DOHH2 (cell line): ENCODE data around the gene TM6SF1.
A peak's percentile ranks its signal among the peaks of the same experiment; 100 is the strongest.

Experiments used
- H3F3A ChIP-seq: fragments of 200-600 bp; sonication (generic), shearing (Covaris generic); 2 replicates; pipeline ENCODE4 v1.6.0; 2016; ENCODE audit warnings: antibody characterized with exemption, mild to moderate bottlenecking; ENCODE audit not compliant: control insufficient read depth, insufficient read depth
- H3K27ac ChIP-seq: fragments of 200-600 bp; sonication (generic); 2 replicates; pipeline ENCODE4 v1.5.1; 2014; ENCODE audit warnings: low read depth, mild to moderate bottlenecking, low read length, moderate library complexity
- H3K27me3 ChIP-seq: fragments of 200-600 bp; sonication (generic); 2 replicates; pipeline ENCODE4 v1.6.1; 2014; ENCODE audit warnings: mild to moderate bottlenecking, low read length, mixed read lengths; ENCODE audit not compliant: control insufficient read depth
- H3K36me3 ChIP-seq: fragments of 200-600 bp; sonication (generic); 2 replicates; pipeline ENCODE4 v1.6.1; 2014; ENCODE audit warnings: mild to moderate bottlenecking, low read length, moderate library complexity, mixed read lengths; ENCODE audit not compliant: control insufficient read depth
- H3K4me1 ChIP-seq: fragments of 200-600 bp; sonication (generic); 2 replicates; pipeline ENCODE4 v1.6.1; 2014; ENCODE audit warnings: mild to moderate bottlenecking, low read length, mixed read lengths; ENCODE audit not compliant: control insufficient read depth
- H3K4me2 ChIP-seq: fragments of 200-600 bp; sonication (generic); 2 replicates; pipeline ENCODE4 v1.6.0; 2014; ENCODE audit warnings: mild to moderate bottlenecking, low read length, moderate library complexity
- H3K4me3 ChIP-seq: fragments of 200-600 bp; sonication (generic); 2 replicates; pipeline ENCODE4 v1.5.1; 2014; ENCODE audit warnings: mild to moderate bottlenecking, low read length, mixed read lengths
- H3K79me2 ChIP-seq: fragments of 200-600 bp; sonication (generic); 2 replicates; pipeline ENCODE4 v1.6.1; 2014; ENCODE audit warnings: mild to moderate bottlenecking, low read length, mixed read lengths; ENCODE audit not compliant: control insufficient read depth
- H3K9me2 ChIP-seq: fragments of 200-600 bp; sonication (generic); replicated peaks from 2 replicates; pipeline ENCODE4 v1.6.1; 2014; ENCODE audit warnings: mild to moderate bottlenecking, low read length, mixed read lengths; ENCODE audit not compliant: control insufficient read depth
- H3K9me3 ChIP-seq: fragments of 200-600 bp; sonication (generic); 2 replicates; pipeline ENCODE4 v1.6.1; 2014; ENCODE audit warnings: antibody characterized with exemption, low read length, mixed read lengths; ENCODE audit not compliant: control insufficient read depth, insufficient read depth
- H4K20me1 ChIP-seq: fragments of 200-600 bp; sonication (generic); 2 replicates; pipeline ENCODE4 v1.6.0; 2014; ENCODE audit warnings: low read depth, mild to moderate bottlenecking, antibody characterized with exemption, low read length, moderate library complexity; ENCODE audit not compliant: control insufficient read depth, insufficient read depth
- EZH2phosphoT487 ChIP-seq: fragments of 200-600 bp; sonication (generic); IDR thresholded peaks from 2 replicates; pipeline ENCODE4 v1.6.1; 2017; ENCODE audit warnings: borderline replicate concordance, mild to moderate bottlenecking, antibody characterized with exemption, low read length, moderate library complexity, mixed read lengths
- TF ChIP-seq, protein P1 (sequence below): fragments of 200-600 bp; sonication (generic); IDR thresholded peaks from one replicate; pipeline ENCODE4 v1.5.1; 2014; ENCODE audit warnings: antibody characterized with exemption, mild to moderate bottlenecking, low read depth, low read length; ENCODE audit not compliant: poor library complexity, severe bottlenecking

The TM6SF1 gene

DNA sequence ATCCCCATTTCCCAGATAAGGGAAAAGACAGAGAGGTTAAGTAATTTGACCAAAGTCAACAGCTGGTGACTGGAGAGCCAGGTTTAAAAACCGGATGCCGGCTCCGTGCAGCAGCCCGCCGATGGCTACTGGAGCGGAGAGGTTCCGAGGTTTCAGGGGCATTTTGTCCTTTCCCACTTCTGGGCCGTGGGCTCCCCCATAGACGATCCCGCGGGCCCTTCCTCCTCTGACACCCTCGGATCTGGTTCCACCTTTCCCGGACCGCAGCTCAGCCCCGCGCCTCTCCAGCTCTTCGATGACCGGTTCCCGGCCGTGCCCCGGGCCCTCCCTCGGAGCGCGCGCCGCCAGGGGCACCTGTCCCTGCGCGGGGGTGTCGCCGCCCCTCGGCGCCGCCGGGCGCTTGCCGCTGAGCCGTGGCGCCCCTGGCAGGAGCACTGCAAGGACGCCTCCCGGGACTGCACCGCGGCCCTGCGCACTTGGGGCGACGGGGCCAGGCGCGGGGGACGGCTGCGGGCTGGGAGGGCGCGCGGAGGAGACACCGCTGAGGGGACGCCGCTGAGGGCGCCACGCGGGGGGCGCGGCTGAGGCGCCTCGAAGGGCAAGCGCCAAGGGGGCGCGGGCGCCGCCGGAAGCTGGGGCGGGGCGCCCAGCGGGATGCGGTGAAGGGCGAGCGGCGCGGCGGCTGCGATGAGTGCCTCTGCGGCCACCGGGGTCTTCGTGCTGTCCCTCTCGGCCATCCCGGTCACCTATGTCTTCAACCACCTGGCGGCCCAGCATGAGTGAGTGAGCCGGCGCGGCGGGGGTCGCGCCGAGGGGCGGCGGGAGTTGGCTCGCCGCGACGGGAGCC lies at the start of gene TM6SF1:
TM6SF1 (plus strand) TSS at position 652 of the 847 bp plus-strand sequence; CDS start at position 688, 36 bp downstream.
- no peaks in the 10 kb centered on the region for H3K9me3 ChIP-seq
- H3K9me2 ChIP-seq = no peaks in the 10 kb centered on the region
- H3F3A ChIP-seq = no peaks in the 10 kb centered on the region
- peak within 1 kb of the TSS; percentile 63 for H3K4me2 ChIP-seq
- H3K36me3 ChIP-seq = no peaks in the 10 kb centered on the region
- no peak for TF ChIP-seq EZH2phosphoT487
- TF ChIP-seq, protein P1, sequence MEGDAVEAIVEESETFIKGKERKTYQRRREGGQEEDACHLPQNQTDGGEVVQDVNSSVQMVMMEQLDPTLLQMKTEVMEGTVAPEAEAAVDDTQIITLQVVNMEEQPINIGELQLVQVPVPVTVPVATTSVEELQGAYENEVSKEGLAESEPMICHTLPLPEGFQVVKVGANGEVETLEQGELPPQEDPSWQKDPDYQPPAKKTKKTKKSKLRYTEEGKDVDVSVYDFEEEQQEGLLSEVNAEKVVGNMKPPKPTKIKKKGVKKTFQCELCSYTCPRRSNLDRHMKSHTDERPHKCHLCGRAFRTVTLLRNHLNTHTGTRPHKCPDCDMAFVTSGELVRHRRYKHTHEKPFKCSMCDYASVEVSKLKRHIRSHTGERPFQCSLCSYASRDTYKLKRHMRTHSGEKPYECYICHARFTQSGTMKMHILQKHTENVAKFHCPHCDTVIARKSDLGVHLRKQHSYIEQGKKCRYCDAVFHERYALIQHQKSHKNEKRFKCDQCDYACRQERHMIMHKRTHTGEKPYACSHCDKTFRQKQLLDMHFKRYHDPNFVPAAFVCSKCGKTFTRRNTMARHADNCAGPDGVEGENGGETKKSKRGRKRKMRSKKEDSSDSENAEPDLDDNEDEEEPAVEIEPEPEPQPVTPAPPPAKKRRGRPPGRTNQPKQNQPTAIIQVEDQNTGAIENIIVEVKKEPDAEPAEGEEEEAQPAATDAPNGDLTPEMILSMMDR = no peak
- peaks cover 14% of the 10 kb centered on the region for H3K4me1 ChIP-seq
- peaks cover 11% of the 10 kb centered on the region; the same call in 1 of the 2 replicates for H3K27me3 ChIP-seq
- no peak within 1 kb of the TSS for H3K27ac ChIP-seq
- H3K4me3 ChIP-seq = peak within 1 kb of the TSS; percentile 57
- no peaks in the 10 kb centered on the region for H3K79me2 ChIP-seq
- H4K20me1 ChIP-seq = no peaks in the 10 kb centered on the region

- H3F3A ChIP-seq = no peaks in the 10 kb centered on the region
- no peak overlapping the region for H3K27ac ChIP-seq
- no peaks in the 10 kb centered on the region for H3K27me3 ChIP-seq
- no peak overlapping the region for H3K4me2 ChIP-seq
- H3K36me3 ChIP-seq = peaks cover 77% of the 10 kb centered on the region
- H3K9me2 ChIP-seq = no peaks in the 10 kb centered on the region
- H3K9me3 ChIP-seq = no peaks in the 10 kb centered on the region
- no peak overlapping the region for H3K4me3 ChIP-seq
- peaks cover 90% of the 10 kb centered on the region for H3K79me2 ChIP-seq
- no peak for TF ChIP-seq EZH2phosphoT487
- TF ChIP-seq, protein P1 = no peak
- H4K20me1 ChIP-seq = peaks cover 24% of the 10 kb centered on the region
- H3K4me1 ChIP-seq = peaks cover 14% of the 10 kb centered on the region
Measured at GRCh38 chr15:83057696-83058376, 49.6 kb upstream of the TM6SF1 start.

DNA sequence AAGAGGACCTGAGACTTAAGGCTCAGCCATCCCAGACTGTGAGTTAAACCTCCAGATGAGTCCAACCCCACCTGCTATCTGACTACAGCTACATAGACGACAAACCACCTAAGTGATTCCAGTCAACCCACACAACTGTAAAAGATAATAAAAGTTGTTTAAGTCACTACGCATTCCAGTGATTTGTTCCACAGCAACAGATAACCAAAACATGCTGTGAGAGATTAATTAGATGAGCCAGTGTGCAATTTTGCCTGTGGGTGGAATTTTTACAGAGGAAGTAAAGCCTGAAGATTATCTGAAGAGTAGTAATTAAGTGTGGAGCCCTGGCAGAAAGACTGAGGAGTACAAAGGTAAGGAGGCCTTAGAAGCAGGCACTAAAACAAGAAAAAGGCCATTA lies 45.8 kb upstream of the TM6SF1 start:
- H3K4me1 ChIP-seq = peaks cover 41% of the 10 kb centered on the region
- no peaks in the 10 kb centered on the region for H3K9me3 ChIP-seq
- peaks cover 9% of the 10 kb centered on the region; the same call in 1 of the 2 replicates for H3F3A ChIP-seq
- H3K79me2 ChIP-seq = peaks cover 100% of the 10 kb centered on the region
- H4K20me1 ChIP-seq = peaks cover 47% of the 10 kb centered on the region
- no peaks in the 10 kb centered on the region for H3K9me2 ChIP-seq
- no peaks in the 10 kb centered on the region for H3K27me3 ChIP-seq
- no peak for TF ChIP-seq EZH2phosphoT487
- TF ChIP-seq, protein P1 = no peak
- H3K27ac ChIP-seq = no peak overlapping the region
- H3K36me3 ChIP-seq = peaks cover 75% of the 10 kb centered on the region
- 0 out of 2 replicates have a peak overlapping the region, but pooled peaks have one; percentile 67 for H3K4me2 ChIP-seq
- H3K4me3 ChIP-seq = no peak overlapping the region
